Vagina (tissue), 2 donors: Measurements from ENCODE around the gene PSMD4. TPM values are rescaled to one million over a fixed set of nuclear protein-coding genes. Genes with fewer than 3 reads are reported as not detected.
A peak's percentile ranks its signal among the peaks of the same experiment; 100 is the strongest.

Source experiments
- DNase-seq, 2 donors: peaks; one replicate each; pipeline ENCODE4 v3.0.0-alpha.2; 2017; ENCODE audit errors: extremely low spot score in 2 of 2
- H3K27ac ChIP-seq: fragments of 200-600 bp; sonication (generic); one replicate; pipeline ENCODE4 v1.5.1; 2019
- H3K27me3 ChIP-seq: fragments of 200-600 bp; sonication (generic); one replicate; pipeline ENCODE4 v1.5.1; 2019
- H3K36me3 ChIP-seq, 2 donors: fragments of 200-600 bp; sonication (generic); one replicate each; pipeline ENCODE4 v1.5.1; 2017 to 2019
- H3K4me1 ChIP-seq: fragments of 200-600 bp; sonication (generic); one replicate; pipeline ENCODE4 v1.5.1; 2019
- H3K4me3 ChIP-seq, 2 donors: fragments of 200-600 bp; sonication (generic); 1 replicate in 1 of 2; 2 replicates in 1 of 2; pipeline ENCODE4 v1.5.1; 2016 to 2019
- H3K9me3 ChIP-seq: fragments of 200-600 bp; sonication (generic); one replicate; pipeline ENCODE4 v1.5.1; 2019
- POLR2A ChIP-seq, 2 donors: fragments of 450-650 bp; IDR thresholded peaks; one replicate each; pipeline ENCODE4 v1.6.1; 2017; ENCODE audit warnings: antibody characterized with exemption in 2 of 2, mild to moderate bottlenecking in 2 of 2, moderate library complexity in 2 of 2
- POLR2AphosphoS5 ChIP-seq, 2 donors: sonication (generic); formaldehyde crosslinking; IDR thresholded peaks; one replicate each; pipeline ENCODE4 v1.9.0; 2017; ENCODE audit warnings: antibody characterized with exemption in 2 of 2, mild to moderate bottlenecking in 2 of 2, low read depth in 1 of 2; ENCODE audit not compliant: insufficient read depth in 1 of 2
- intact Hi-C: fragments of 100-400 bp; cut with DNase I; formaldehyde crosslinking; loops from one replicate; pipeline ENCODE4 v1.15.1; 2023
- total RNA-seq: library from RNA; depleted of rRNA; stranded (reverse); fragments of >200 nt; gene quantifications from one replicate; pipeline ENCODE4 v1.2.3, GENCODE V29; 2016
- TF ChIP-seq, protein P1 (sequence below), 3 experiments: fragments of 450-650 bp in 2 of 3; fragments of 200-600 bp in 1 of 3; sonication (generic) in 1 of 3; IDR thresholded peaks; one replicate each; pipeline ENCODE4 v1.5.1; 2017 to 2019; ENCODE audit warnings: antibody characterized with exemption in 3 of 3, mild to moderate bottlenecking in 2 of 3, moderate library complexity in 2 of 3

PSMD4 gene
- total RNA-seq, 1 donor from 2014 or later = 118 TPM

DNA sequence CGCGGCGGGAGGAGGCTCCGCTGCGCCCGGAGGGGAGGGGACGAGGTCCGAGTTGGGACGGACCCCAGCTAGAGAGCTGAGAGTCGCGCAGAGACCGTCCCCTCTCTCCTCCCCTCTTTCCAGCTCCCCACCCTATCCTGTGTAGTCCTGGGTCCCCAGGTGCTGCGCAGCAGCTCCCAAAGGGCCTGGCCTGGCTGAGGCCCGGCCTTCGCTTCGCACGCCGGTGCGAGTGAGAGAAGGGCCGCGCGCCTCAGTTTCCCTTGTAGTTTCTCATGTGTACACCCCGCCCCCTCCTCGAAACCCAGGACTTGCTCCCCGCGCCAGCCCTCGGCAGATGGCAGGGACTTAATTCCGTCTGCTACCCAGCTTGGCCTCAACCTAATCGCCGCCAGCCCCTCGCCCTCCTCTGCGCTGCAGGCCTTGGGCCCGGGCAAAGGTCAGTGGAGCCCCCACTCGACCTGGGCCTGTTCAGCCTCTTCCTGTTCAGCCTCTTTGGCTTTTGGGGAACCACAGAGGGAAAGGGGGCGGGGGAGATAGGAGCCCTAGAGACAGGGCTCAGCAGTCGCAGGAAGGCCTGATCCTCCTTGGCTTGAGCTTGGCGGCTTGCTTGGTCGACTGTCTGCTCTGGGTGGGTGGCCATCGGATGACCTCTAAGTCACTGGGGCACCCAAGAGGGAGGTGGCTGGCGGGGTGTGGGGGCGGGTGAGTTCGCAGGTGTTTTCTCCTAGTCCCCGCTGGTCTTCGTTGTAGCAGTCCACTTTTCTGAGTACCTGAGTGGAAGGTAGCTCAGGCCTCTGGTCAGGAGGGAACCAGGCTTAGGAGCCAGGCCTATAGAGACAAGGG is 28.6 kb downstream of the PSMD4 start:
- H3K27ac ChIP-seq = peak overlapping the region; percentile 96

DNA sequence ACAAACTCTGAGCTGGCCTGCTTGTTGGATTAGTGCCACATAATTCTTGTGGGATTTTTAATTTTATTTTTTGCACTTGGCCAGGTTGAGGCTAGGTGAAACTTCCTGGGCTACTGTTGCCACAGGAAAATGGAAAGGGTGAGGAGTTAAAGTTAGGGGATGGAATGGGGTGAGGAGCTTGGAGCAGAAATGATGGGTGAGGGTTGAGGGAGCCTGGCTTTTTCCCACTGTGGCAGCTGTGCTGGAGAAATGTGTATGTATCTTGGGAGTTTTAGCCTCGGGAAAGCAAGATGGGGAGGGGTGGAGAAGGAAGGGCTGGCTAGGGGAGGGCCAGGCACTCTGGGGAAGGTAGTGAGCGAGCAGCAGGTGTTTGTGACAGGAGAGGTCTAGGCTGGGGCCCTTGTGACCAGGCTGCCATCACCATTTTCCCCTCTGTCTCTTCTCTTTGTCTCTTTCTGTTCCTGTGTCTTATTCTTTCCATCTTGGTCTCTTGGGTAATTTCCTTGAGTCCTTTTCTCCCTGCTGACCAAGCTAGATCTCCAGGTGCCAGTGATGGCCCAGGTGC is 29.6 kb downstream of the PSMD4 start:
- Histone ChIP-seq H3K4me1 (peaks cover 23% of the 10 kb centered on the region), H3K9me3 (no peaks in the 10 kb centered on the region), H3K27me3 (no peaks in the 10 kb centered on the region), H3K27ac (no peak overlapping the region), H3K36me3 (peaks cover 0 to 30% of the 10 kb centered on the region in 2 donors), H3K4me3 (peak overlapping the region in 1 of 2 donors; percentile 52)
- intact Hi-C loops = loop anchor here (5.0 kb wide), 1 partner anchor 58 kb away; no protein-coding TSS in a partner anchor
- DNase-seq = no peak
- TF ChIP-seq POLR2AphosphoS5 (IDR thresholded peaks at IDR 0.05; ENCODE audit: insufficient read depth in 1 of 2, low read depth in 1 of 2) (no peak), POLR2A (IDR thresholded peaks at IDR 0.05) (no peak)
- TF ChIP-seq, protein P1, sequence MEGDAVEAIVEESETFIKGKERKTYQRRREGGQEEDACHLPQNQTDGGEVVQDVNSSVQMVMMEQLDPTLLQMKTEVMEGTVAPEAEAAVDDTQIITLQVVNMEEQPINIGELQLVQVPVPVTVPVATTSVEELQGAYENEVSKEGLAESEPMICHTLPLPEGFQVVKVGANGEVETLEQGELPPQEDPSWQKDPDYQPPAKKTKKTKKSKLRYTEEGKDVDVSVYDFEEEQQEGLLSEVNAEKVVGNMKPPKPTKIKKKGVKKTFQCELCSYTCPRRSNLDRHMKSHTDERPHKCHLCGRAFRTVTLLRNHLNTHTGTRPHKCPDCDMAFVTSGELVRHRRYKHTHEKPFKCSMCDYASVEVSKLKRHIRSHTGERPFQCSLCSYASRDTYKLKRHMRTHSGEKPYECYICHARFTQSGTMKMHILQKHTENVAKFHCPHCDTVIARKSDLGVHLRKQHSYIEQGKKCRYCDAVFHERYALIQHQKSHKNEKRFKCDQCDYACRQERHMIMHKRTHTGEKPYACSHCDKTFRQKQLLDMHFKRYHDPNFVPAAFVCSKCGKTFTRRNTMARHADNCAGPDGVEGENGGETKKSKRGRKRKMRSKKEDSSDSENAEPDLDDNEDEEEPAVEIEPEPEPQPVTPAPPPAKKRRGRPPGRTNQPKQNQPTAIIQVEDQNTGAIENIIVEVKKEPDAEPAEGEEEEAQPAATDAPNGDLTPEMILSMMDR (IDR thresholded peaks at IDR 0.05) = no peak

More for the DNA sequence above, 28.6 kb downstream of the PSMD4 start:
- no peak for TF ChIP-seq POLR2AphosphoS5 (IDR thresholded peaks at IDR 0.05; ENCODE audit: insufficient read depth in 1 of 2, low read depth in 1 of 2)
- TF ChIP-seq, protein P1 (IDR thresholded peaks at IDR 0.05) = no peak
- no peak for TF ChIP-seq POLR2A (IDR thresholded peaks at IDR 0.05)
- Histone ChIP-seq H3K27me3 (no peaks in the 10 kb centered on the region), H3K4me1 (peaks cover 23% of the 10 kb centered on the region), H3K36me3 (peaks cover 0 to 23% of the 10 kb centered on the region in 2 donors), H3K4me3 (peak overlapping the region; percentile 52 to 81), H3K9me3 (no peaks in the 10 kb centered on the region)
- intact Hi-C loops = loop anchor here (1.0 to 5.0 kb wide), 2 partner anchors 44 to 59 kb away; partner anchors contain the start of gene PI4KB
- DNase-seq = no peak

DNA sequence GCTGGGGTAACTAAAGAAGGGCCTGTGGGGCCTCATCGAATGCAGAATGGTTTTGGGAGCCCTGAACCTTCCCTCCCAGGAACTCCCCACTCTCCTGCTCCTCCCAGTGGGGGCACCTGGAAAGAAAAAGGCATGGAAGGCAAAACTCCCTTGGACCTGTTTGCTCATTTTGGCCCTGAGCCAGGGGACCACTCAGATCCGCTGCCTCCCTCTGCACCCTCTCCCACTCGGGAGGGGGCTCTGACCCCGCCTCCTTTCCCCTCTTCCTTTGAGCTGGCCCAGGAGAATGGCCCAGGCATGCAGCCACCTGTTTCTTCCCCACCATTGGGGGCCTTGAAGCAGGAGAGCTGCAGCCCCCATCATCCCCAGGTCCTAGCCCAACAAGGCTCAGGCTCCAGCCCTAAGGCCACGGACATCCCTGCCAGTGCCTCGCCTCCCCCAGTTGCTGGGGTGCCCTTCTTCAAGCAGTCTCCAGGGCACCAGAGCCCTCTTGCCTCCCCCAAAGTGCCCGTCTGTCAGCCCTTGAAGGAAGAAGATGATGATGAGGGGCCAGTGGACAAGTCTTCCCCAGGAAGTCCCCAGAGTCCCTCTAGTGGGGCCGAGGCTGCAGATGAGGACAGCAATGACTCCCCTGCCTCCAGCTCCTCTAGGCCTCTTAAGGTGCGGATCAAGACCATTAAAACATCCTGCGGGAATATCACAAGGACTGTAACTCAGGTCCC is 32.2 kb downstream of the PSMD4 start:
- intact Hi-C loops = no loop called here
- no peak overlapping the region for H3K27ac ChIP-seq
- no peak for DNase-seq
- H3K27me3 ChIP-seq = no peaks in the 10 kb centered on the region
- peaks cover 18% of the 10 kb centered on the region for H3K4me1 ChIP-seq
- H3K9me3 ChIP-seq = no peaks in the 10 kb centered on the region
- H3K4me3 ChIP-seq = no peak overlapping the region
- TF ChIP-seq POLR2AphosphoS5 (IDR thresholded peaks at IDR 0.05; ENCODE audit: insufficient read depth in 1 of 2, low read depth in 1 of 2) = no peak
- peaks cover 8 to 45% of the 10 kb centered on the region in 2 donors for H3K36me3 ChIP-seq

DNA sequence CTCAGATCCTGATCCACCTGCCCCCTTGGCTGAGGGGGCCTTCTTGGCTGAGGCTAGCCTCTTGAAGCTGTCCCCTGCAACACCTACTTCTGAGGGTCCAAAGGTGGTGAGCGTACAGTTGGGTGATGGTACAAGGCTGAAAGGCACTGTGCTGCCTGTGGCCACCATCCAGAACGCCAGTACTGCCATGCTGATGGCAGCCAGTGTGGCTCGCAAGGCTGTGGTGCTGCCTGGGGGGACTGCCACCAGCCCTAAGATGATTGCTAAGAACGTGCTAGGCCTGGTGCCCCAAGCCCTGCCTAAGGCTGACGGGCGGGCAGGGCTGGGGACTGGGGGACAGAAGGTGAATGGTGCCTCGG is 32.8 kb downstream of the PSMD4 start:
- H3K4me1 ChIP-seq = peaks cover 18% of the 10 kb centered on the region
- DNase-seq = no peak
- no peaks in the 10 kb centered on the region for H3K9me3 ChIP-seq
- intact Hi-C loops = no loop called here
- no peak overlapping the region for H3K27ac ChIP-seq
- peaks cover 8 to 50% of the 10 kb centered on the region in 2 donors for H3K36me3 ChIP-seq
- TF ChIP-seq, protein P1 (IDR thresholded peaks at IDR 0.05) = no peak
- no peak for TF ChIP-seq POLR2AphosphoS5 (IDR thresholded peaks at IDR 0.05; ENCODE audit: insufficient read depth in 1 of 2, low read depth in 1 of 2)
- no peak for TF ChIP-seq POLR2A (IDR thresholded peaks at IDR 0.05)
- no peak overlapping the region for H3K4me3 ChIP-seq
- no peaks in the 10 kb centered on the region for H3K27me3 ChIP-seq

DNA sequence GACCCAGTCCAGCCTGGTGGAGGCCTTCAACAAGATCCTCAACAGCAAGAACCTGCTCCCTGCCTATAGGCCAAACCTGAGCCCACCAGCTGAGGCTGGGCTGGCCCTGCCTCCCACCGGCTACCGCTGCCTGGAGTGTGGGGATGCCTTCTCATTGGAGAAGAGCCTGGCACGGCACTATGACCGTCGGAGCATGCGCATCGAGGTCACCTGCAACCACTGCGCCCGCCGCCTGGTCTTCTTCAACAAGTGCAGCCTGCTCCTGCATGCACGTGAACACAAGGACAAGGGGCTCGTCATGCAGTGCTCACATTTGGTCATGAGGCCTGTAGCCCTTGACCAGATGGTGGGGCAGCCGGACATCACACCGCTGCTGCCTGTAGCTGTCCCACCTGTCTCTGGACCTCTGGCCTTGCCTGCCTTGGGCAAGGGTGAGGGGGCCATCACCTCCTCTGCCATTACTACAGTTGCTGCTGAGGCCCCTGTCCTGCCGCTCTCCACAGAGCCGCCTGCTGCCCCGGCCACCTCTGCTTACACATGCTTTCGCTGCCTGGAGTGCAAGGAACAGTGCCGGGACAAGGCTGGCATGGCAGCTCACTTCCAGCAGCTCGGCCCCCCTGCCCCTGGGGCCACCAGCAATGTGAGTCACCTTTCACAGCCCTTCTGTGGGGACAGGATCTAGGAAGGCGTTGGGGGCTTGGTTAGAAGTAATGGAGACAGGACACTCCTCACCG is 33.4 kb downstream of the PSMD4 start:
- no peaks in the 10 kb centered on the region for H3K9me3 ChIP-seq
- no peak overlapping the region for H3K4me3 ChIP-seq
- no peak for DNase-seq
- intact Hi-C loops = no loop called here
- TF ChIP-seq POLR2AphosphoS5 (IDR thresholded peaks at IDR 0.05; ENCODE audit: insufficient read depth in 1 of 2, low read depth in 1 of 2) (no peak), POLR2A (IDR thresholded peaks at IDR 0.05) (no peak)
- TF ChIP-seq, protein P1 (IDR thresholded peaks at IDR 0.05) = no peak
- no peak overlapping the region for H3K27ac ChIP-seq
- peaks cover 8 to 56% of the 10 kb centered on the region in 2 donors for H3K36me3 ChIP-seq
- H3K27me3 ChIP-seq = no peaks in the 10 kb centered on the region
- peaks cover 16% of the 10 kb centered on the region for H3K4me1 ChIP-seq
